K562 (cell line): ENCODE measurements around the gene ZBP1. TPM values are rescaled to one million over a fixed set of nuclear protein-coding genes. Genes with fewer than 3 reads are reported as not detected.
A peak's percentile ranks its signal among the peaks of the same experiment; 100 is the strongest.

ENCODE experiments used
- ATAC-seq: fragments of 200-7000 bp; cut with Tn5 transposase; 3 replicates; pipeline ENCODE4 v1.9.1; 2020; ENCODE audit warnings: moderate library complexity
- BruUV-seq: library from RNA; stranded (reverse); fragments of 400-500 nt; replicated peaks from 2 replicates; lab custom pipeline; 2021; lab: Mats Ljungman, UMichigan
- CTCF ChIA-PET: fragments of 300-600 bp; formaldehyde crosslinking; extraction: SDS; loops from one replicate; lab custom pipeline; 2021; ENCODE audit warnings: low intra/inter-chr PET ratio; lab: Yijun Ruan, JAX
- POLR2A ChIA-PET: fragments of 300-600, 350-650 bp; sonication (Branson Sonifier 250); formaldehyde crosslinking; extraction: SDS; loops from one replicate; lab custom pipeline; 2021; ENCODE audit warnings: antibody characterized with exemption, inconsistent platforms; lab: Yijun Ruan, JAX
- DNase-seq, 4 experiments: peaks; one replicate each; pipeline versions ENCODE4 v3.0.0 to v3.0.0-alpha.2; 2011 to 2018; ENCODE audit warnings: low spot score in 3 of 4, mixed read lengths in 3 of 4; ENCODE audit errors: extremely low read depth in 1 of 4
- FAIRE-seq: peaks from 2 replicates; lab custom pipeline; 2011; peaks lifted over from hg19 to GRCh38; lab: Jason Lieb, UNC
- H2AFZ ChIP-seq: 2 replicates; pipeline ENCODE4 v1.6.0; 2011; ENCODE audit warnings: low read depth, low read length, control low read depth, inconsistent platforms
- H3K27ac ChIP-seq: fragments of 200-600 bp; 3 replicates; pipeline ENCODE4 v1.8.0; 2011; ENCODE audit warnings: low read depth, mild to moderate bottlenecking, control low read depth, inconsistent platforms, low read length, moderate library complexity, mixed read lengths; ENCODE audit errors: extremely low read depth
- H3K27me3 ChIP-seq, 2 experiments: fragments of 300-600 bp in 1 of 2; 2 replicates in 1 of 2; 3 replicates in 1 of 2; pipeline versions ENCODE4 v1.6.0 to v1.8.0; 2011; ENCODE audit warnings: inconsistent platforms in 2 of 2, low read length in 2 of 2, mild to moderate bottlenecking in 1 of 2, mixed read lengths in 1 of 2, moderate library complexity in 1 of 2; ENCODE audit not compliant: control insufficient read depth in 2 of 2, insufficient read depth in 2 of 2
- H3K36me3 ChIP-seq: fragments of 300-600 bp; 3 replicates; pipeline ENCODE4 v1.8.0; 2011; ENCODE audit warnings: mild to moderate bottlenecking, low read length, inconsistent platforms; ENCODE audit not compliant: control insufficient read depth, insufficient read depth
- H3K4me1 ChIP-seq, 2 experiments: fragments of 200-600 bp in 1 of 2; replicated peaks in 1 of 2; 2 replicates in 1 of 2; 3 replicates in 1 of 2; pipeline versions ENCODE4 v1.5.1 to v1.8.0; 2011; ENCODE audit warnings: inconsistent platforms in 2 of 2, low read length in 2 of 2, mild to moderate bottlenecking in 1 of 2, mixed read lengths in 1 of 2, moderate library complexity in 1 of 2; ENCODE audit not compliant: control insufficient read depth in 2 of 2, insufficient read depth in 2 of 2
- H3K4me2 ChIP-seq: 2 replicates; pipeline ENCODE4 v1.6.1; 2011; ENCODE audit warnings: low read length, control low read depth, inconsistent platforms, mixed read lengths; ENCODE audit not compliant: insufficient read depth
- H3K4me3 ChIP-seq: fragments of 200-600 bp; sonication (generic), shearing (Covaris generic); 2 replicates; pipeline ENCODE4 v1.5.1; 2016; ENCODE audit warnings: control low read depth, inconsistent platforms
- H3K79me2 ChIP-seq: fragments of 200-600 bp; 3 replicates; pipeline ENCODE4 v1.8.0; 2011; ENCODE audit warnings: low read length, inconsistent platforms; ENCODE audit not compliant: control insufficient read depth, insufficient read depth
- H3K9ac ChIP-seq, 2 experiments: 2 replicates each; pipeline versions ENCODE4 v1.6.0 to v1.6.1; 2011; ENCODE audit warnings: low read depth in 2 of 2, low read length in 2 of 2, control low read depth in 1 of 2, inconsistent platforms in 1 of 2, mild to moderate bottlenecking in 1 of 2, mixed read lengths in 1 of 2; ENCODE audit not compliant: insufficient read depth in 1 of 2
- H3K9me1 ChIP-seq: one replicate; pipeline ENCODE4 v1.6.0; 2011; ENCODE audit warnings: inconsistent platforms, mild to moderate bottlenecking, low read length, moderate library complexity; ENCODE audit not compliant: control insufficient read depth, insufficient read depth
- H3K9me3 ChIP-seq: replicated peaks from 2 replicates; pipeline ENCODE4 v1.5.1; 2011; ENCODE audit warnings: low read depth, low read length, inconsistent platforms; ENCODE audit not compliant: control insufficient read depth, insufficient read depth
- H4K20me1 ChIP-seq: replicated peaks from 2 replicates; pipeline ENCODE4 v1.6.1; 2011; ENCODE audit warnings: low read length, inconsistent platforms, mixed read lengths; ENCODE audit not compliant: control insufficient read depth, insufficient read depth
- ZNF224 ChIP-seq: sonication (generic); formaldehyde crosslinking; IDR thresholded peaks from 2 replicates; pipeline ENCODE4 v1.8.0; 2022; ENCODE audit warnings: mild to moderate bottlenecking, missing genetic modification reagents
- ZNF239 ChIP-seq: fragments of 250-450 bp; sonication (Bioruptor Pico); IDR thresholded peaks from 2 replicates; pipeline ENCODE4 v1.4.0; 2020; ENCODE audit warnings: mild to moderate bottlenecking
- WGBS: fragments of 100-300 bp; shearing (Covaris generic); methylation state at CpG from one replicate; pipeline ENCODE4 v1.1.6; 2016; ENCODE audit warnings: low coverage, mixed read lengths; ENCODE audit not compliant: insufficient coverage; ENCODE audit errors: missing lambda C conversion rate; 5-methylcytosine and 5-hydroxymethylcytosine counted together
- in situ Hi-C: fragments of 300-500 bp; cut with MboI; formaldehyde crosslinking; loops from 4 replicates; pipeline ENCODE4 v1.15.0; 2018; ENCODE audit warnings: inconsistent platforms, mixed read lengths
- intact Hi-C: fragments of 100-400 bp; cut with micrococcal nuclease; formaldehyde crosslinking; loops from 2 replicates; pipeline ENCODE4 v1.14.2; 2022
- polyA plus RNA-seq, 8 experiments: library from polyadenylated mRNA; depleted of rRNA in 4 of 8; stranded (reverse) in 5 of 8; unstranded in 3 of 8; fragments of >200 nt; fragmentation: Nextera tagmentation in 2 of 8; fragmentation: Illumina TruSeq in 1 of 8; extraction: Ambion mirVana in 2 of 8; extraction: Trizol in 1 of 8; gene quantifications; 2 replicates each; pipeline versions ENCODE4 v1.2.1 to v1.2.3, GENCODE V29; 2011 to 2014; ENCODE audit warnings: inconsistent platforms in 1 of 8, missing spikeins in 1 of 8
- total RNA-seq, 7 experiments: library from RNA; depleted of rRNA in 6 of 7; stranded (reverse); fragments of >200 nt in 6 of 7; fragmentation: Illumina TruSeq in 2 of 7; extraction: Trizol in 2 of 7; gene quantifications; 2 replicates each; pipeline versions ENCODE4 v1.2.1 to v1.2.3, GENCODE V29; 2011 to 2021; ENCODE audit warnings: low replicate concordance in 1 of 7

ZBP1 gene
- total and polyA plus RNA-seq, 9 of the 15 experiments (the other 6 are each of a cell fraction or from before 2014, with no cell fraction given): not detected

GRCh38 chr20:57647933-57648785 is 27.9 kb upstream of the ZBP1 start:
- ChIA-PET POLR2A (interaction anchor here (0.7 kb wide), 2 partner anchors 30 to 32 kb away, joined by 3 read pairs; no protein-coding TSS in a partner anchor), CTCF (no interaction called here)
- Histone ChIP-seq H4K20me1 (no peaks in the 10 kb centered on the region), H3K4me1 (peaks cover 0 to 10% of the 10 kb centered on the region in 2 experiments; a peak in 1 of 5 replicates), H3K4me2 (no peak overlapping the region), H3K9me1 (no peaks in the 10 kb centered on the region), H3K9ac (no peak overlapping the region), H3K27me3 (peaks cover 31 to 54% of the 10 kb centered on the region in 2 experiments; a peak in 4 of 5 replicates), H3K4me3 (no peak overlapping the region), H3K36me3 (no peaks in the 10 kb centered on the region), H2AFZ (no peak overlapping the region), H3K79me2 (no peaks in the 10 kb centered on the region), H3K9me3 (no peaks in the 10 kb centered on the region), H3K27ac (no peak overlapping the region)
- TF ChIP-seq ZNF239 (CRISPR knock-in tag): peak; percentile 88
- no peak for TF ChIP-seq ZNF224 (CRISPR knock-in tag)
- in situ Hi-C loops: no loop called here
- ATAC-seq: no peak
- WGBS: under 1% methylated on average over 23 of the region's 23 CpGs
- intact Hi-C loops: no loop called here
- DNase-seq: no peak
- no peak for FAIRE-seq
- BruUV-seq: no TSS peak
